K562 (cell line): ENCODE measurements around the gene PON1. TPM values are rescaled to one million over a fixed set of nuclear protein-coding genes. Genes with fewer than 3 reads are reported as not detected.

Source experiments
- ATAC-seq: fragments of 200-7000 bp; cut with Tn5 transposase; 3 replicates; pipeline ENCODE4 v1.9.1; 2020; ENCODE audit warnings: moderate library complexity
- BruUV-seq: library from RNA; stranded (reverse); fragments of 400-500 nt; replicated peaks from 2 replicates; lab custom pipeline; 2021; lab: Mats Ljungman, UMichigan
- CTCF ChIA-PET: fragments of 300-600 bp; formaldehyde crosslinking; extraction: SDS; loops from one replicate; lab custom pipeline; 2021; ENCODE audit warnings: low intra/inter-chr PET ratio; lab: Yijun Ruan, JAX
- POLR2A ChIA-PET: fragments of 300-600, 350-650 bp; sonication (Branson Sonifier 250); formaldehyde crosslinking; extraction: SDS; loops from one replicate; lab custom pipeline; 2021; ENCODE audit warnings: antibody characterized with exemption, inconsistent platforms; lab: Yijun Ruan, JAX
- DNase-seq, 4 experiments: peaks; one replicate each; pipeline versions ENCODE4 v3.0.0 to v3.0.0-alpha.2; 2011 to 2018; ENCODE audit warnings: low spot score in 3 of 4, mixed read lengths in 3 of 4; ENCODE audit errors: extremely low read depth in 1 of 4
- FAIRE-seq: peaks from 2 replicates; lab custom pipeline; 2011; peaks lifted over from hg19 to GRCh38; lab: Jason Lieb, UNC
- H2AFZ ChIP-seq: 2 replicates; pipeline ENCODE4 v1.6.0; 2011; ENCODE audit warnings: low read depth, low read length, control low read depth, inconsistent platforms
- H3K27ac ChIP-seq: fragments of 200-600 bp; 3 replicates; pipeline ENCODE4 v1.8.0; 2011; ENCODE audit warnings: low read depth, mild to moderate bottlenecking, control low read depth, inconsistent platforms, low read length, moderate library complexity, mixed read lengths; ENCODE audit errors: extremely low read depth
- H3K27me3 ChIP-seq, 2 experiments: fragments of 300-600 bp in 1 of 2; 2 replicates in 1 of 2; 3 replicates in 1 of 2; pipeline versions ENCODE4 v1.6.0 to v1.8.0; 2011; ENCODE audit warnings: inconsistent platforms in 2 of 2, low read length in 2 of 2, mild to moderate bottlenecking in 1 of 2, mixed read lengths in 1 of 2, moderate library complexity in 1 of 2; ENCODE audit not compliant: control insufficient read depth in 2 of 2, insufficient read depth in 2 of 2
- H3K36me3 ChIP-seq: fragments of 300-600 bp; 3 replicates; pipeline ENCODE4 v1.8.0; 2011; ENCODE audit warnings: mild to moderate bottlenecking, low read length, inconsistent platforms; ENCODE audit not compliant: control insufficient read depth, insufficient read depth
- H3K4me1 ChIP-seq, 2 experiments: fragments of 200-600 bp in 1 of 2; replicated peaks in 1 of 2; 2 replicates in 1 of 2; 3 replicates in 1 of 2; pipeline versions ENCODE4 v1.5.1 to v1.8.0; 2011; ENCODE audit warnings: inconsistent platforms in 2 of 2, low read length in 2 of 2, mild to moderate bottlenecking in 1 of 2, mixed read lengths in 1 of 2, moderate library complexity in 1 of 2; ENCODE audit not compliant: control insufficient read depth in 2 of 2, insufficient read depth in 2 of 2
- H3K4me2 ChIP-seq: 2 replicates; pipeline ENCODE4 v1.6.1; 2011; ENCODE audit warnings: low read length, control low read depth, inconsistent platforms, mixed read lengths; ENCODE audit not compliant: insufficient read depth
- H3K4me3 ChIP-seq: fragments of 200-600 bp; sonication (generic), shearing (Covaris generic); 2 replicates; pipeline ENCODE4 v1.5.1; 2016; ENCODE audit warnings: control low read depth, inconsistent platforms
- H3K79me2 ChIP-seq: fragments of 200-600 bp; 3 replicates; pipeline ENCODE4 v1.8.0; 2011; ENCODE audit warnings: low read length, inconsistent platforms; ENCODE audit not compliant: control insufficient read depth, insufficient read depth
- H3K9ac ChIP-seq, 2 experiments: 2 replicates each; pipeline versions ENCODE4 v1.6.0 to v1.6.1; 2011; ENCODE audit warnings: low read depth in 2 of 2, low read length in 2 of 2, control low read depth in 1 of 2, inconsistent platforms in 1 of 2, mild to moderate bottlenecking in 1 of 2, mixed read lengths in 1 of 2; ENCODE audit not compliant: insufficient read depth in 1 of 2
- H3K9me1 ChIP-seq: one replicate; pipeline ENCODE4 v1.6.0; 2011; ENCODE audit warnings: inconsistent platforms, mild to moderate bottlenecking, low read length, moderate library complexity; ENCODE audit not compliant: control insufficient read depth, insufficient read depth
- H3K9me3 ChIP-seq: replicated peaks from 2 replicates; pipeline ENCODE4 v1.5.1; 2011; ENCODE audit warnings: low read depth, low read length, inconsistent platforms; ENCODE audit not compliant: control insufficient read depth, insufficient read depth
- H4K20me1 ChIP-seq: replicated peaks from 2 replicates; pipeline ENCODE4 v1.6.1; 2011; ENCODE audit warnings: low read length, inconsistent platforms, mixed read lengths; ENCODE audit not compliant: control insufficient read depth, insufficient read depth
- CHD4 ChIP-seq: fragments of 200-600 bp; sonication (generic); IDR thresholded peaks from 3 replicates; pipeline ENCODE4 v1.6.1; 2012; ENCODE audit warnings: low read depth, mild to moderate bottlenecking, mixed read lengths, low read length, inconsistent platforms; ENCODE audit not compliant: insufficient read depth, insufficient replicate concordance, poor library complexity, severe bottlenecking
- FOXK2 ChIP-seq, 2 experiments: fragments of 450-650 bp; IDR thresholded peaks in 1 of 2; conservative IDR thresholded peaks in 1 of 2; 2 replicates each; pipeline ENCODE4 v1.6.1; 2016; ENCODE audit warnings: low read depth in 2 of 2, mild to moderate bottlenecking in 1 of 2
- GATAD2B ChIP-seq: fragments of 450-650 bp; IDR thresholded peaks from 2 replicates; pipeline ENCODE4 v1.6.1; 2017; ENCODE audit warnings: mild to moderate bottlenecking, borderline replicate concordance
- HMBOX1 ChIP-seq: sonication (generic); IDR thresholded peaks from 2 replicates; pipeline ENCODE4 v1.6.1; 2016
- MTA2 ChIP-seq: fragments of 450-650 bp; IDR thresholded peaks from 2 replicates; pipeline ENCODE4 v1.6.1; 2016; ENCODE audit warnings: low read depth
- NCOA2 ChIP-seq, 2 experiments: fragments of 450-650 bp; IDR thresholded peaks; 2 replicates each; pipeline ENCODE4 v1.6.1; 2018; ENCODE audit warnings: mild to moderate bottlenecking in 2 of 2, moderate library complexity in 1 of 2; ENCODE audit not compliant: partially characterized antibody in 2 of 2
- NELFE ChIP-seq: IDR thresholded peaks from 2 replicates; pipeline ENCODE4 v1.6.1; 2011; ENCODE audit warnings: mild to moderate bottlenecking; ENCODE audit not compliant: insufficient read depth, insufficient read length
- NUFIP1 ChIP-seq: fragments of 450-650 bp; IDR thresholded peaks from 2 replicates; pipeline ENCODE4 v1.6.1; 2018; ENCODE audit not compliant: partially characterized antibody
- XRCC5 ChIP-seq: fragments of 200-400 bp; formaldehyde crosslinking; IDR thresholded peaks from 2 replicates; pipeline ENCODE4 v1.6.1; 2017; ENCODE audit warnings: low read depth, mild to moderate bottlenecking, low read length
- in situ Hi-C: fragments of 300-500 bp; cut with MboI; formaldehyde crosslinking; loops from 4 replicates; pipeline ENCODE4 v1.15.0; 2018; ENCODE audit warnings: inconsistent platforms, mixed read lengths
- intact Hi-C: fragments of 100-400 bp; cut with micrococcal nuclease; formaldehyde crosslinking; loops from 2 replicates; pipeline ENCODE4 v1.14.2; 2022
- polyA plus RNA-seq, 8 experiments: library from polyadenylated mRNA; depleted of rRNA in 4 of 8; stranded (reverse) in 5 of 8; unstranded in 3 of 8; fragments of >200 nt; fragmentation: Nextera tagmentation in 2 of 8; fragmentation: Illumina TruSeq in 1 of 8; extraction: Ambion mirVana in 2 of 8; extraction: Trizol in 1 of 8; gene quantifications; 2 replicates each; pipeline versions ENCODE4 v1.2.1 to v1.2.3, GENCODE V29; 2011 to 2014; ENCODE audit warnings: inconsistent platforms in 1 of 8, missing spikeins in 1 of 8
- total RNA-seq, 7 experiments: library from RNA; depleted of rRNA in 6 of 7; stranded (reverse); fragments of >200 nt in 6 of 7; fragmentation: Illumina TruSeq in 2 of 7; extraction: Trizol in 2 of 7; gene quantifications; 2 replicates each; pipeline versions ENCODE4 v1.2.1 to v1.2.3, GENCODE V29; 2011 to 2021; ENCODE audit warnings: low replicate concordance in 1 of 7

The PON1 gene
- total and polyA plus RNA-seq, 9 of the 15 experiments (the other 6 are each of a cell fraction or from before 2014, with no cell fraction given): not detected

DNA sequence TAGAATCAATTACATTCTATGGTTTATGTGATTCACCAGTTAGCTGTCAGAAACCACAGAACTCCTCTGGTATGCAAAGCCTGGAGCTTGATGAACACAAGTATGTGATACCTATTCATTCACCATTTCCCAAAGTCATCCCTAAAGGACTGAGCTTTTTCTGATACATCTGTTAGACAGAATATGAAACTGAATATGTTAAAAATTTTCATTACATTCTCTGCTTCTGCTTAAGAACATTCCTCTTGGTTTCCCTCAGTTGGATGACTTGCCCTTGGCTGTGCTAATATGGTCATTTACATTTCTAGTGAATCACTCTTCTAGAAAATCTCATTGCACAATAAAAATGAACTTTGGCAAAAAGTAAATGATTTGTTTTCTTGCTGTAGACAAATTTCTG is 10.8 kb upstream of the PON1 start:
- H2AFZ ChIP-seq: no peak overlapping the region
- H3K4me1 ChIP-seq: no peaks in the 10 kb centered on the region
- H4K20me1 ChIP-seq: no peaks in the 10 kb centered on the region
- ChIA-PET CTCF (no interaction called here), POLR2A (no interaction called here)
- H3K9ac ChIP-seq: no peak overlapping the region
- H3K36me3 ChIP-seq: no peaks in the 10 kb centered on the region
- H3K9me3 ChIP-seq: no peaks in the 10 kb centered on the region
- in situ Hi-C loops (no loop called here), intact Hi-C loops (no loop called here)
- no peaks in the 10 kb centered on the region for H3K27me3 ChIP-seq
- FAIRE-seq (no peak), DNase-seq (no peak), ATAC-seq (no peak)
- TF ChIP-seq XRCC5: no peak
- no peak for TF ChIP-seq NCOA2 (IDR thresholded peaks at IDR 0.05; ENCODE audit: partially characterized antibody in 2 of 2)
- no peak for TF ChIP-seq NUFIP1
- BruUV-seq: no TSS peak
- H3K9me1 ChIP-seq: no peaks in the 10 kb centered on the region
- no peak overlapping the region for H3K4me3 ChIP-seq
- no peak overlapping the region for H3K27ac ChIP-seq
- no peak overlapping the region for H3K4me2 ChIP-seq
- no peaks in the 10 kb centered on the region for H3K79me2 ChIP-seq

- no peaks in the 10 kb centered on the region for H3K36me3 ChIP-seq
- no peak overlapping the region for H3K4me3 ChIP-seq
- no peak overlapping the region for H3K4me2 ChIP-seq
- POLR2A ChIA-PET: no interaction called here
- H3K79me2 ChIP-seq: no peaks in the 10 kb centered on the region
- H4K20me1 ChIP-seq: no peaks in the 10 kb centered on the region
- no peaks in the 10 kb centered on the region for H3K27me3 ChIP-seq
- CTCF ChIA-PET: no interaction called here
- in situ Hi-C loops (no loop called here), intact Hi-C loops (no loop called here)
- H3K9ac ChIP-seq: no peak overlapping the region
- no peaks in the 10 kb centered on the region for H3K9me3 ChIP-seq
- no peak for DNase-seq
- ATAC-seq: no peak
- no peak for FAIRE-seq
- BruUV-seq: no TSS peak
- H2AFZ ChIP-seq: no peak overlapping the region
- TF ChIP-seq MTA2 (no peak), NELFE (no peak), CHD4 (no peak), HMBOX1 (no peak), GATAD2B (no peak), FOXK2 (conservative IDR thresholded peaks at IDR 0.05 in 1 of 2, IDR thresholded peaks at IDR 0.05 in 1 of 2; ENCODE audit: low read depth in 2 of 2) (no peak)
- H3K4me1 ChIP-seq: no peaks in the 10 kb centered on the region
- H3K9me1 ChIP-seq: no peaks in the 10 kb centered on the region
- H3K27ac ChIP-seq: no peak overlapping the region
Measured at GRCh38 chr7:95334447-95334846, 10.1 kb upstream of the PON1 start.
